KMS-11 (cell line): ENCODE results near the gene PLEKHA5.

Experiments
- H2AFZ ChIP-seq: fragments of 200-600 bp; sonication (generic); 2 replicates; pipeline ENCODE4 v1.6.1; 2016; ENCODE audit warnings: antibody characterized with exemption, mixed run types, low read depth
- H3K27ac ChIP-seq: fragments of 200-600 bp; sonication (generic); 2 replicates; pipeline ENCODE4 v1.6.1; 2016; ENCODE audit warnings: mild to moderate bottlenecking, mixed run types
- H3K27me3 ChIP-seq: fragments of 200-600 bp; sonication (generic); 2 replicates; pipeline ENCODE4 v1.6.1; 2017; ENCODE audit warnings: mild to moderate bottlenecking, low read depth, mixed run types, moderate library complexity; ENCODE audit not compliant: insufficient read depth
- H3K36me3 ChIP-seq: fragments of 200-600 bp; sonication (generic); 2 replicates; pipeline ENCODE4 v1.6.1; 2017; ENCODE audit warnings: mild to moderate bottlenecking, mixed run types; ENCODE audit not compliant: insufficient read depth
- H3K4me1 ChIP-seq: fragments of 200-600 bp; sonication (generic); 2 replicates; pipeline ENCODE4 v1.6.1; 2016; ENCODE audit warnings: mild to moderate bottlenecking, low read depth, mixed run types; ENCODE audit not compliant: poor library complexity, severe bottlenecking
- H3K4me2 ChIP-seq: fragments of 200-600 bp; sonication (generic); 2 replicates; pipeline ENCODE4 v1.7.0; 2016; ENCODE audit warnings: mild to moderate bottlenecking, mixed run types
- H3K4me3 ChIP-seq: fragments of 200-600 bp; sonication (generic); IDR thresholded peaks from 2 replicates; pipeline ENCODE4 v1.6.1; 2017; ENCODE audit warnings: low read depth, low read length, mixed read lengths; ENCODE audit not compliant: insufficient read depth
- H3K79me2 ChIP-seq: fragments of 200-600 bp; sonication (generic); 2 replicates; pipeline ENCODE4 v1.6.1; 2016; ENCODE audit warnings: low read depth, mixed run types; ENCODE audit not compliant: insufficient read depth
- H3K9ac ChIP-seq: fragments of 200-600 bp; sonication (generic); 2 replicates; pipeline ENCODE4 v1.6.1; 2016; ENCODE audit warnings: mild to moderate bottlenecking, mixed run types
- H4K20me1 ChIP-seq: fragments of 200-600 bp; sonication (generic); 2 replicates; pipeline ENCODE4 v1.6.1; 2016; ENCODE audit warnings: mild to moderate bottlenecking, mixed run types; ENCODE audit not compliant: insufficient read depth
- TF ChIP-seq, protein P1 (sequence below): fragments of 200-600 bp; sonication (generic); conservative IDR thresholded peaks from 2 replicates; pipeline ENCODE4 v1.6.1; 2017; ENCODE audit warnings: low read depth, mild to moderate bottlenecking, antibody characterized with exemption, low read length, moderate library complexity, mixed read lengths

PLEKHA5 gene

DNA sequence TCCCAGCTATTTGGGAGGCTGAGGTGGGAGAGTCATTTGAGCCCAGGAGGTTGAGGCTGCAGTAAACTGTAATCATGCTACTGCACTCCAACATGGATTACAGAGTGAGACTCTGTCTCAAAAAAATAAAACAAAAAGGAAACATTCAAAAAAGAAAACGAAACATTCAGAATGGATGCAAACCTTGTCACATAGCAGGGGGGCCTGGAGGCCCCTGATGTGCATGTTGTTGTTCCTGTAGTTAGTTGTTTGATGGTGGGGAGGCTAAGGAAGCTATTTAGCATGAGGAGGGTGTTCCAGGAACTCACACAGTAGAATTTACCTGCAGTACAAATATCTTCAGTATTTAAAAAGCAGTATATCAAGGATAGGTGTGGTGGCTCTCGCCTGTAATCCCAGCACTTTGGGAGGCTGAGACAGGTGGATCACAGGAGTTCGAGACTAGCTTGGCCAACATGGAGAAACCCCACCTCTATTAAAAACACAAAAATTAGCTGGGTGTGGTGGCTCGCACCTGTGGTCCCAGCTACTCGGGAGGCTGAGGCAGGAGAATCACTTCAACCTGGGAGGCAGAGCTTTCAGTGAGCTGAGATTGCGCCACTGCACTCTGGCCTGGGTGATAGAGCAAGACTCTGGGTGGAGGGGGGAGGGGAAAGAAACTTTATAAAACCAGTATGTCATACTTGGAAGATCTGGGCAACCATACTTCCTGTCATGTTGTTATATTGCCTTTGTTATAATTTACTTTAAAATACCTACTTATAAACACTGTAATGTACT is 292.2 kb downstream of the PLEKHA5 start:
- Histone ChIP-seq H3K79me2 (no peaks in the 10 kb centered on the region), H3K36me3 (no peaks in the 10 kb centered on the region), H3K27ac (no peak overlapping the region), H4K20me1 (no peaks in the 10 kb centered on the region), H3K9ac (no peak overlapping the region), H2AFZ (no peak overlapping the region), H3K4me3 (no peak overlapping the region), H3K27me3 (no peaks in the 10 kb centered on the region), H3K4me1 (no peaks in the 10 kb centered on the region), H3K4me2 (no peak overlapping the region)
- TF ChIP-seq, protein P1, sequence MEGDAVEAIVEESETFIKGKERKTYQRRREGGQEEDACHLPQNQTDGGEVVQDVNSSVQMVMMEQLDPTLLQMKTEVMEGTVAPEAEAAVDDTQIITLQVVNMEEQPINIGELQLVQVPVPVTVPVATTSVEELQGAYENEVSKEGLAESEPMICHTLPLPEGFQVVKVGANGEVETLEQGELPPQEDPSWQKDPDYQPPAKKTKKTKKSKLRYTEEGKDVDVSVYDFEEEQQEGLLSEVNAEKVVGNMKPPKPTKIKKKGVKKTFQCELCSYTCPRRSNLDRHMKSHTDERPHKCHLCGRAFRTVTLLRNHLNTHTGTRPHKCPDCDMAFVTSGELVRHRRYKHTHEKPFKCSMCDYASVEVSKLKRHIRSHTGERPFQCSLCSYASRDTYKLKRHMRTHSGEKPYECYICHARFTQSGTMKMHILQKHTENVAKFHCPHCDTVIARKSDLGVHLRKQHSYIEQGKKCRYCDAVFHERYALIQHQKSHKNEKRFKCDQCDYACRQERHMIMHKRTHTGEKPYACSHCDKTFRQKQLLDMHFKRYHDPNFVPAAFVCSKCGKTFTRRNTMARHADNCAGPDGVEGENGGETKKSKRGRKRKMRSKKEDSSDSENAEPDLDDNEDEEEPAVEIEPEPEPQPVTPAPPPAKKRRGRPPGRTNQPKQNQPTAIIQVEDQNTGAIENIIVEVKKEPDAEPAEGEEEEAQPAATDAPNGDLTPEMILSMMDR, result no peak

DNA sequence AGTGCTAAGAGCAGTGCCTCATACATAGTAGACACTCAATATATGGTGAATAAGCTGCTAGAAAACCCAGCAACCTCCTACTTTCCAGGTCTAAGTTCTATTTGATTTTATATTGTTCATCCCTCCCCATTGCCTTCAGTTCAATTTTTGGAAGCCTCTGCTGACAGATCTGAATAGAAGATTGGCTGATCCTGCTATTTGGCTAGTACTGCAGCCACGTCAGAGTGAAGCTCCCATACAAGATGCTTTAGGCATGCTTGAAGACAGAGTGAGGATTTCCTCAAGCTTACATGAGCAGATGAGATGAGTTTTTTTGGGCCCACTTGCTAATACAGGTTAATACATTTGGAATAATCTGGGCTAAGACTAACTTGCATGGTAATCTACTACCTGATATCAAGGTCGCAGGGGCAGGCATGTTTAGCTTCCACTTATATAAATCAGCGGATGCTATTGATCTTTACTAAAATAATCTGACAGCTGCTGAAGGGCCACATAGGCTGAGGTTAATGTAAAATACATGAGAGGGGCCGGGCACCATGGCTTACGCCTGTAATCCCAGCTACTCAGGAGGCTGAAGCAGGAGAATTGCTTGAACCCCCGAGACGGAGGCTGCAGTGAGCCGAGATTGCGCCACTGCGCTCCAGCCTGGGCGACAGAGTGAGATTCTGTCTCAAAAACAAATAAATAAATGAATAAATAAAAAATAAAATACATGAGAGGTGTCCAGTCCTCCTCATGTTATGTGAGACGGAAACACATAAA is 293.8 kb downstream of the PLEKHA5 start:
- Histone ChIP-seq H3K79me2 (no peaks in the 10 kb centered on the region), H3K4me3 (no peak overlapping the region), H3K27me3 (no peaks in the 10 kb centered on the region), H3K4me1 (no peaks in the 10 kb centered on the region), H3K27ac (no peak overlapping the region), H3K4me2 (no peak overlapping the region), H2AFZ (no peak overlapping the region), H3K9ac (no peak overlapping the region), H3K36me3 (no peaks in the 10 kb centered on the region), H4K20me1 (no peaks in the 10 kb centered on the region)
- TF ChIP-seq, protein P1, result no peak
